GM11168 (cell line): ENCODE measurements around the gene MAP2K6.

Experiments
- in situ Hi-C: fragments of 300-500 bp; cut with MboI; formaldehyde crosslinking; loops from one replicate; pipeline ENCODE4 v1.12.0; 2022; ENCODE audit warnings: low sequenced_read_pairs; ENCODE audit not compliant: unreplicated experiment

MAP2K6 gene

DNA sequence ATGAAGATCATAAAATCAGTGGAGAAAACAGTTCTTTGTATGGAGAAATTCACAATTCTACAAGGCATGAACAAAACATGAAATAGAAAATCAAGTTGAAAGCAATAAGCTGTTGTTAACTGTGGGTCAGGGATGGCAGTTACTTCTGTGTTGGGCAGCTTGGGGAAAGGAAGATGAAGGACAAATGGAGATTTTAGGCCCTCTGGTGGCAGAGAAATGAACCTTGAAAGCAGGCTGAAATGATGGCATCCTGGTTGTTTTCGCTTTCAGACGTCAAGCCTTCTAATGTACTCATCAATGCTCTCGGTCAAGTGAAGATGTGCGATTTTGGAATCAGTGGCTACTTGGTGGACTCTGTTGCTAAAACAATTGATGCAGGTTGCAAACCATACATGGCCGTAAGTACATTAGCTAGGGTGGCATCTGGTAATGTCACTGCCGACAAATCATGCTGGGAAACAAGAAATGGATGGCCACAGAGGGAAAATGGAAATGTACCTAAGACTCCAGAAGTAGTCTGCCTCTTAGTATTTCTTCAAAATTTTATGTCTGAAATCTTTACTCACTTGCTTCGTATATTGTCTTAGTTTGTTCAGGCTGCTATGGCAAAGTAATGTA lies 108.9 kb downstream of the MAP2K6 start:
- in situ Hi-C loops = loop anchor here (10.0 kb wide), 1 partner anchor 179 kb away; no protein-coding TSS in a partner anchor

DNA sequence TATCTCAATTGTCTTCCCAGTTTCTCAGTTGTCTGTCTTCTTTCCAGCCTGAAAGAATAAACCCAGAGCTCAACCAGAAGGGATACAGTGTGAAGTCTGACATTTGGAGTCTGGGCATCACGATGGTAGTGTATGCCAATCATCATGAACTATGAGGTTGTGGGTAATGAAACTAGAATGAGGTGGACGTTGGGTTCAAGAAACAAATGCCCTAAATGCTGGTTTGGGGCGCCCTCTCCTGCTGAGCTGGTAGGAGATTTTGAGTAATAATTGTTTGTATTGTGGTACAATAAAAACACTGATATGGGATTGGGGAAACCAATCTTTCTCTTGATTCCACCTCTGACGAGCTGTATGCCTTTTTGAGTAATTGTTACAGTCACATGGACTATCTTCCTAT lies 110.4 kb downstream of the MAP2K6 start:
- in situ Hi-C loops = loop anchor here (10.0 kb wide), 1 partner anchor 180 kb away; no protein-coding TSS in a partner anchor

DNA sequence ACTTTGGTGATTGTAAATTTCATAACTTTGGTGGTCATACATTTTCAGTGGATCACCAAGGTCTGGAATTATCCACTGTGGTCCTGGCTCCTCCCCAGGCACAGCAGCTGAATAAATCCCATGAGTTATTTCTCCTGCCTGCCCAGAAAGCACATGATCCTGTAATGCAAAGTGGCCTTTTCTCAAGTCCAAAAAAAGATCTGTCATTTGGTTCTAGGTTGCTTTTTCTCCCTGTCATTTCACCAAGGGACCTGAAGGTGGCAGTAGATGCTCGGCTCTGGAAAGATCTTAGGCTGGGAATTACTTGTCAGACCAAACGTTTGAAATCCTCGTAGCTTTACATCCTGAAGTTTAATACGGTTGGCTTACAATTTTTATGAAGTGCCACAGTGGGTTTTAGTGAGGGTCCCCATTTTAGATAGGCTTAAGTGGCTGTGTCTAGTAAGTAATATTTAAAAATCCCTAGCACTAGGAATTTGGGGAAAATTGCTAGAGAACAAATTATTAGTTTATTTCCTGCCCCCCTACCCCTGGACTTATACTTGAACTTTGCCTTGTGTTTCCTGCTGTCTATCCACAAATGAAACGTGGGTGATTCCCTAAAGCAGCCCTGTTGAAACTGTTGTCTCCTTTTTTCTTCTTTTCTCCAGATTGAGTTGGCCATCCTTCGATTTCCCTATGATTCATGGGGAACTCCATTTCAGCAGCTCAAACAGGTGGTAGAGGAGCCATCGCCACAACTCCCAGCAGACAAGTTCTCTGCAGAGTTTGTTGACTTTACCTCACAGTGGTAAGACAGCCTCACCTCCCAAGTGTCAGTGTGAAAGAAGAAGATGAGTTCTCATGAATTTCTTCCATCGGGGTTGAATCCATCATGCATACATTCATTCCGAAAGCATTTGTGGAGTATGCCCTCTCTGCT lies 111.7 kb downstream of the MAP2K6 start:
- in situ Hi-C loops = loop anchor here (10.0 kb wide), 1 partner anchor 181 kb away; no protein-coding TSS in a partner anchor

DNA sequence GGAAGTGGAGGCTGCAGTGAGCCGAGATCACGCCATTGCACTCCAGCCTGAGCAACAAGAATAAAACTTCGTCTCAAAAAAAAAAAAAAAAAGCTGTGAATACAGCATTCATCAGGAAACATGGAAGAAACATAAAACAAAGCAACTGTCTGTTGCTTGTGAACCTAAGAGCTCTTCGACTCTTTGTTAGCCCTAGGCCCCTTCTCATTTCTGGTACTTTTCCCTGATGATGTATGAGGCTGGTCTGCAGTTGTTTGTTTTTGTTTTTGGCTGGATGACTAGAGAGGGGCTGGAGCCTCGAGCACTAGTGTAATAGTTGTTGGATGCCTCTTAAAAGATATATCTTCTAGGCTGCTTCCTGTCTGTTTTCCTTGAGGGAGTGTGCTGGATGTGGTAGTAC lies 113.5 kb downstream of the MAP2K6 start:
- in situ Hi-C loops = loop anchor here (10.0 kb wide), 1 partner anchor 183 kb away; no protein-coding TSS in a partner anchor

DNA sequence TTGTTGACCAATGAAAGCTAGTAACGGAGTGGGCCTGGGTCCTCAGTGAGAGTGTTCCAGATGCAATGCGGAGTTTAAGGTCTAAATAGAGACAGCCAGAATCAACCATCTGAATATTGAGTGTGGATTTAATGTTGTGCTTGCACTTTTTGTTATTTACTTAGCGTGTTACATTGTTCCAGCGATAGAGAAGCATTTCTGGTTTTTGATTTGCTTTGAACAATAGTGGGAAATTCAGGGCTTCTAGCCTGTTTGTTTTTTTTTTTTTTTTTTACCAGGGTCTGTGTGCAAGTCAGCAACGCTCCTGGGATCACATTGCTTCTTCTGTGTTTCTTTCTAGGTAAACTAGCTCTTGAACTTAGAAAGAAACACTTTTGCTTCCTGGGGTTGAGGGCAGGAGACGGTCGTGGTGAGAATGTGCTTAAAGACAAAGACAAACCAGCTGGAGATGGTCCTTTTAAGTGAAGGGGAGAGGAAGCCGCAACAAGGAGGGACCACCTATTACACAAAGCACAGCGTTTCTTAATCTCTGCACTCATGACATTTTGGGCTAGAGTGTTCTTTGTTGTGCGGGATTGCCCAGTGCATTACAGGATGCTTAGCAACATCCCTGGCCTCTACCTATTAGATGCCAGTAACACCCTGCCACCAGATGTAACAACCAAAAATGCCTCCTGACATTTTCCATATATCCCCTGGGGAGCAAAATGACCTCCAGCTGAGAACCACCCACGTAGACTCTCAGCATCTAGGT lies 119.2 kb downstream of the MAP2K6 start:
- in situ Hi-C loops = no loop called here

DNA sequence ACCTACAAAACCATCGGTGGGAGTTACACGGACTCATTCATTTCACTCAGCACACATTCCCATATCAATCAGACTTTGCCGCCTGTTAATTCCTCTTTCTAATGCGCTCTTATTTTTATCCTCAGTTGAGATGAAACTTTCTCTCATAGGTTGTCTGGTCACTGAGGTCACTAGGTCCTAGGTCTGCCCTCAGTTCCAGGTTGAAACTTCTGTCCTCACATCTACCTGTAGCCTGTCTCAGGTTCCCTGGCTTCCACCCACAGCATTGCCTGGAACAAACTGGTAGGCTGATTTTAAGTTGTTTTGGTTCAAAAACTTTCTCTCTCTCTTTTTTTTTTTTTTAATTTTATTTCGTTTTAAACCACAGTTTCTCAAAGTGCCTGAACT lies 119.7 kb downstream of the MAP2K6 start:
- in situ Hi-C loops = no loop called here

DNA sequence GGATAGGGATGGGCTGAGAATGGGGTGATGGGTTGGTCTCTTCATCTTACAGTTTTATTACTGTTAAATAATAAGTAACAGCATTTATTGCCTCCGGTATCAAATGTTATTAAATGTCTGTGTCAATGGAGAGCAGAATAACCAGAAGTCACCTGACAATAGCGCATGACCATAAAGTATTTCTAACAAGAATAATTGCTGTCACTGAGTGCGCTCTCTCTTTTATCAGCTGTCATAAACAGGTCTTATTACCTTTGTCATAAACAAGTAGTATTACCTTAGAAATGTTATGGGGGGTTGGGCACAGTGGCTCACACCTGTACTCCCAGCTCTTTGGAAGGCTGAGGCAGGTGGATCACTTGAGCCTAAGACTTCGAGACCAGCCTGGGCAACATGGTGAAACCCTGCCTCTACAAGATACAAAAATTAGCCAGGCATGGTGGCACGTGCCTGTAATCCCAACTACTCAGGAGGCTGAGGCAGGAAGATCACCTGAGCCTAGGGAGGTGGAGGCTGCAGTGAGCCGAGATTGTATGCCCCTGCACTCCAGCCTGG lies 120.6 kb downstream of the MAP2K6 start:
- in situ Hi-C loops = no loop called here

DNA sequence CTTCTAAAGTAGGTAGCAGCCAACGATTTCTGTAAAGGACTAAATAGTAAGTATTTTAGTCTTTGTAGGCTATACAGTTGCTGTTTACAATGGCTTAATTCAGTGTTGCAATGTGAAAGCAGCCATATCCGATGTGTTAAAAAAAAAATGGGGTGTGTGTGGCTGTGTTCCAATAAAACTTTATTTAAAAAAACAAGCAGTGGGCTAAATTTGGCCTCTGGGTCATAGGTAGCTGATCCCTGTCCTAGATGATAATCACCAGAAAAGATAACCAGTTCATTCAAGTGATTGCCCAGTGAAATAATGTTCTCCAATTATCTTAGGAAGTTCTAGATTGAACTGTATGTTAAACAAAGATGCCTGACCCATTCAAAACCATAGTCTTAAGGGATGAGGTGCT lies 124.3 kb downstream of the MAP2K6 start:
- in situ Hi-C loops = no loop called here

DNA sequence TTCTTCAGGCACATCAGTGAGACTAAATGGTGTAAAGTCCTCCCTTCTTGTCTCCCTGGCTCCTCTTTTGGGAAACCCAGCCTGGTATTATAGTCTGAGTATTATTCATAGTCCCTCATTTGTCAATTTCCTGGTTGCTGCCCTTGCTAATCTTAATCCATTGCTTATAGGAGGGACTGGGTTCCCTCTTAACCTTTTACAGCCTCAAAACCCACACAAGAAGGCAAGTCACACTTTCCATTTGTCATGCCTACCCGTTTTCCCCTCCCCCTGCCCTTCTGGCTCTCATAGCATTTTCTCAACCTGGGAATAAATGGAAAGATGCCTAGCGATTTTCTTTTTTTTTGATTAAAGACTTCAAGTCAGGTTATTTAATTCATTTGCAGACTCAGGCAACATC lies 124.8 kb downstream of the MAP2K6 start:
- in situ Hi-C loops = no loop called here

DNA sequence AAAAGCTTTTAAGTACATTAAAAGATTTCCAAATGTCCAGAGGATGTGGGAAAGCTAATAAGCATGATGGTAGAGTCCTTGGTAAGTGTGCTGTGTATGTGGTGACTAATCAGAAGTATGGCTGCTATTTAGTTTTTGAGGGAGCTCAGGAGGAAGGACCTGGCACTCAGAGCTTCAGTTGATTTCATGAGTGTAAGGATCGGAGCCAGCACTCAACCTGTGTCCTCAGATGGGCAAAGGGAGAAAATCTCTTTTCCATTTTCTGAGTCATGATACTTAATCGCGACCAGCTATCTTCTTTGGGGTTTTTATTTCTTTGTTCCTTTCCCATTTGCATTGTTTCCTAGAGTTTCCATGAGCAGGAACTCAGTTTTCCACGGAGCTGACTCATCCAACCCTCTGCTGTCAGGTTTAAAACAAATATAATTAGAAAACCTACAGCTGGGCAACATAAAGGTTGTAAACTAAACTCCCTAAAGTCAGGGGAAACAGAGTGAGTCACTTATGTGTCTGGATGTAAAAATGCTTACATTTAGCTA lies 125.4 kb downstream of the MAP2K6 start:
- in situ Hi-C loops = no loop called here

DNA sequence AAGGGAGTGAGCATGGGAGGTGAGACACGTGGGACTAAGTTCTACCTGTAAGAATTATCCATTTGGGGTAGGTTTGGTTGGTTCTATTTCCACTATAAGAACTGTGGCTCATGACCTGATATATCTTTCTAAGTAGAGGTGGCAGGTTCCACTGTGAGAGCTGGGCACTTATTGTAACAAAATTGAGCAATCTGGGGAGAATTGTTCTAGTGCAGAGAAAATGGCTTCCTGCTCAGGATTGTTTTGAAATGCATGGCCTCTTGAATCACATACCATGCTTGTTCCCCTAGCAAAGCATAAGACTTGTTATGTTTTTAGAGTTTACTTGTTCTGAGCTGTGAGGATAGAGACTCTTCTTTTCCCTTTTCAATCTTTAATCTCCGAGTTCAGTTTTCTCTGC lies 125.9 kb downstream of the MAP2K6 start:
- in situ Hi-C loops = no loop called here

DNA sequence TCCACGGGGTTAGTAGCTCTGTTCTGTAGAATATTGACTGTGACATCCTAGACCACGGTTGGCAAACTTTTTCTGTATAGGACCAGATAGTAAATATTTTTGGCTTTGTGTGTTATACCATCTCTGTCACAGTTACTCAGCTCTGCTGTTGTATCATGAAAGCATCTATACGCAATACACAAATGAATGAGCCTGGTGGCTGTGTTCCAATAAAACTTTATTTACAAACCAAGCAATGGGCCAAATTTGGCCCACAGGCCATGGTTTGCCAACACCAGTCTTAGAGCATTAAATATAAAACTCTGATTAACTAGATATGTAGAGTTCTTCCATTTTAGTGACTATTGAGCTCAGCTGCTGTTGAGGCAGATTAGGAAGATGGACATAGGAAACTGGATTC lies 132.7 kb downstream of the MAP2K6 start:
- in situ Hi-C loops = no loop called here

DNA sequence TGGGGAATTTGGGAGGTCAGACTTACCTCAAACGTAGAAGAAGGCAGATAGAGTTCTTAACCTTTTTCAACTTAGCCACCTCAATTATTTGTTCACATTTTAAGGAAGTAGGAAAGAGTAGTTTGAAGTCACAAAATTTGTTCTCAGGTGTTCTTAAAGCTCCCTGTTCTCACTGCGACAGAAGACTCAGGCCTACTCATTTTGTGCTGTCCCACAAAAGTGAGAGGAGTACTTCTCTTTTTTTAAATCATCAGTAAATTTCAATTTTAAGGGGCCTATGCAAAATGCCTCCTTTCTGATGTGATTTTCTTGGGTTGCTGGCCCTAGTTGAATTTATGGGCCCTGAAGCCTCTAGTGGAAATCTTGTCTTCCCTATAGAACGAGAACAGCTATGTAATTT lies 133.4 kb downstream of the MAP2K6 start:
- in situ Hi-C loops = no loop called here

DNA sequence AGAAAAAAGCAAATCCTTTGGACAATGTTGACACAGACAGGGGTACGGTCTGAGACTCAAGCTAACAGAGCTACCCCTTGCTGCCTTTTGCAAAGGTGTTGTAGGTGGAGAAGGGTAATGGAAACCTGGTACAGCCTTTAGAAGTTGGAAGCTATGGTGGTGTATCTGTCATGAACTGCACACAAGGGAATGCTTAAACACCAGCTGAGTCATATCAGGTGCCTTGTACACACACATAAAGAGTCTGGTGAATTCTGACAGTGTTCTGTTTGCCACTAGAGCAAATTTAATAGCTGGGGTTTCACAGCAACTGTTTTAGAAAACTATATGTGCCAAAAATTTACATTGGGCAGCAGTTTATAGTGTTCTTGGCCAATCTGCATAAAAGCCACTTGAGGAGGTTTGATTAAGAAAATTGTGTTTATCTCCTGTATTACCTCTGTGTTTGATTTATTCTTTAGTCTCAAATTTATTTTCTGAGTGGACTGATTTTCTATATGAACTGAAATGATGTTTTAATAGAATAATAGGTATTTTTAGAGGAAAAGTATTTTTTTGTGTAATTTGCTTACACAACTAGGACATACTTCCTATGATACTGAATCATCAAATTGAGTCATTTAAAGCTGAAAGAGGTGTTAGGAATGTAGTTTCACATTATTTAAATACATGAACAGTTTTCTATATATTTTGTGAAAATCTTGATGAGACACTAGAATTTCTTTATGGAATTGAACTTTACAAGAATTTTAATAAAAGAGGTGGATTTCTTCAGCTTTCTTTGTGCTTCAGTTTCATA lies 136.9 kb downstream of the MAP2K6 start:
- in situ Hi-C loops = no loop called here

DNA sequence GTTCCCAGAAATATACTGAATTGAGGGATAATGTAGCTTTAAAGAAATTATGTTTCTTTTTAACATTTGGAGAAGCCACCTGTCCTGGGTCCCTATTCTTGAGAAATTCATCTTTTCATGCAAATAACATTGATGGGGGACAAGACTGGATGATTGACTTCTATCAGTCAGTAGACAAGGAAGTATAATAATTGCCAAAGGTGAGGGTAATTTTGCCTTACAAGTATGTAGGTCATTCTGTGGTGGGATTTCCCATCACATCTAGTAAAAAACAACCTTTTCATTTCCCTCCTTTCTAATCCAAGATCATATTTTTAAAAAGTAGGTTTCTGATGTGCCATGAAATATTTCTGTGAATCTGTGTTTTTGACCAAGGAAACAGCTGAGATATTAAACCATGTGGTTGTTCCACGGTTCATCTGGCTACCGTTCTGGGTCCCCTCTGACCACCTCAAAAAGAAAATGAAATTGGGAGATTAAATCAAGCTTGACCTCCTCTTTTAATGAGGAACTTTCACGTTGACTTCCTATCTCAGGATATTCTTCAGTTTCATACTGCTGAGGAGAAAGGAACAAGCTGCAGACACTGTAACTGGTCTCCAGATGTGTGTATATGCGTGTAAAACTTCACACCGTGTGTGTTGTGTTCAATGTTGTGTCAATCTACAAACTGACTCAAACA lies 138.6 kb downstream of the MAP2K6 start:
- in situ Hi-C loops = no loop called here

DNA sequence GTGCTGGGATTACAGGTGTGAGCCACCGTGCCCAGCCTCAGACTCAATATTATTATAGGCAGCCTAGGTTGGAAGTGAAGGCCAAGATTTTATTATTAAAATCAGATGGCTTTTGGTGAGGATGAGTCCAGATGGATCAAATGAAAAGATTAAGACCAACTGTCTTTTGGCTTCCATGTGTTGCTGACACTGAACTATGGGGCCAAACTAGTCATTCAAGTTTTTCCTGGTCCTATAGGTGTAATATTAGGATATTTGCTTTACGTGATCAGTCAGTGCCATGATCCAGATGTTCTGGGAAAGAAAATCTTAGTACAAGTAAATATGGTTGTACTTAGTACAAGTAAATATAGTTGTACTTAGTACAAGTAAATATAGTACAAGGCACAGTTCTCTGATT lies 140.6 kb downstream of the MAP2K6 start:
- in situ Hi-C loops = no loop called here

DNA sequence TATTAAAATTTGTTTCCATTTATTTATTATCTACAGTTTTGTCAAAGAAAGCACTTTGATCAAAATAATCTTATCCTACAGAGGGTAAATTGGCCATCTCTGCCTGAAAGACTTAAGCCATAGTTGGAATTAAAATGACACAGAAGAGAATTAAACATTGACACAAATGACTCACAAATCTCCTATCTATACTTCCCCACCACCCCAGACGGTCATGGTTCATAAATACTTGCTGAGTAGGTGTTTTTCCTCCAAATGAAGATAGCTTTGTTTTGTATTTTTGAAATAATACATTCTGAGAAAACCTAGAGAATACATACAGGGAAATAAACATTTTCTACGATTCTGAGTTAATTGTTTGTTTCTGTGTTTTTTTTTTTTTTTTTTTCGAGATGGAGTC lies 142.8 kb downstream of the MAP2K6 start:
- in situ Hi-C loops = no loop called here

DNA sequence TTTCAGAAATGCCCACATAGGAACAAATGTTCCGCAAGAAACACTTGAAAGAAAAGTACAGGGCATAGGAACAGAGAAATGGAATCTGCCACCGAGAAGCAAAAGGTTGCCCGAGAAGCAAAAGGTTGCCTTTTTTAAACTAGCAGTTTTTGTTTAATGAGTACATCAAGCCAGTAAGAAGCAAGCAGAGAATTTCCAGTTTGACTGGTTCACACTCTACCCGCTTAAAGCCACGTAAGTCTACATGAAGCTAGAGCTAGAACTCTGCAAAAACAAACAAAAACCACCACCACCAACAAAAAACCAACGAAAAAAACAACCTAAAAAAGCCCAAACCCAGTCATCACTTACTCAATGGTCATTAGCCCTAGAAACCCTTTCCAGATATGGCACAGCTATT lies 144.3 kb downstream of the MAP2K6 start:
- in situ Hi-C loops = no loop called here

DNA sequence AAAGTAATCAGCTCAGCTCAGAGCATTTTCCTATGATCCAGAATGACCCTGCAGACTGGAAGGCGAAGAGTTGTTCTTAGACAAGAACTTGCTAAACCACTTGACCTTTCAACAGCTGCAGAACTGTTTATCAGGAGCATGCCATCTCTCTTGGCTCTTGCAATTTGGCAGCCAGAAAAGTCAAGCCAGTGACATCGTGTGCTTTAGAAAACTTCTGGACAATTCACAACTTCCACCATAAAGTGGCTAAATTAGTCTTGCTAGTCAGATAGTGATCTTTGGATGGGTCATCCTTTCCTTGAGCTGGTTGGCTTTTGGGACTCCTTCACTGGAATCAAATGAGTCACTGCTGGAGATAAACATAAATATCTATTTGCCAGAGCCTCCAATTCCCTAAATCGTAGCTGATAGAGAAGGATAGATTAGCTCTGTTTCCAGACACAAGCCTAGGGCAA lies 146.5 kb downstream of the MAP2K6 start:
- in situ Hi-C loops = no loop called here
